ENCODE data around the gene ATG10.
"Not testable (repeated sequence)": the region's sequence is repeated elsewhere in the genome, so short reads cannot be mapped to it uniquely, and the experiment has no call there.

ATG10 gene

DNA sequence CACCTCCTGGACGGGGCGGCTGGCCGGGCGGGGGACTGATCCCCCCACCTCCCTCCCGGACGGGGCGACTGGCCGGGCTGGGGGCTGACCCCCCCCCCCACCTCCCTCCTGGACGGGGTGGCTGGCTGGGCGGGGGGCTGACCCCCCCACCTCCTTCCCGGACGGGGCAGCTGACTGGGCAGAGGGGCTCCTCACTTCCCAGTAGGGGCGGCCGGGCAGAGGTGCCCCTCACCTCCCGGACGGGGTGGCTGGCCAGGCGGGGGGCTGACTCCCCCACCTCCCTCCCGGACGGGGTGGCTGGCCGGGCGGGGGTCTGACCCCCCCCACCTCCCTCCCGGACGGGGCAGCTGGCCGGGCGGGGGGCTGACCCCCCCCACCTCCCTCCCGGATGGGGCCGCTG is 11.3 kb downstream of the ATG10 start:
- DNase-seq, result not testable (repeated sequence)

DNA sequence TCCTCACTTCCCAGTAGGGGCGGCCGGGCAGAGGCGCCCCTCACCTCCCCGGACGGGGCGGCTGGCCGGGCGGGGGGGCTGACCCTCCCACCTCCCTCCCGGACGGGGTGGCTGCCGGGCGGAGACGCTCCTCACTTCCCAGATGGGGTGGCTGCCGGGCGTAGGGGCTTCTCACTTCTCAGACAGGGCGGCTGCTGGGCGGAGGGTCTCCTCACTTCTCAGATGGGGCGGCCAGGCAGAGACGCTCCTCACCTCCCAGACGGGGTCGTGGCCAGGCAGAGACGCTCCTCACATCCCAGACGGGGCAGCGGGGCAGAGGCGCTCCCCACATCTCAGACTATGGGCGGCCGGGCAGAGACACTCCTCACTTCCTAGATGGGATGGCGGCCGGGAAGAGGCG is 11.7 kb downstream of the ATG10 start:
- not testable (repeated sequence) for DNase-seq

DNA sequence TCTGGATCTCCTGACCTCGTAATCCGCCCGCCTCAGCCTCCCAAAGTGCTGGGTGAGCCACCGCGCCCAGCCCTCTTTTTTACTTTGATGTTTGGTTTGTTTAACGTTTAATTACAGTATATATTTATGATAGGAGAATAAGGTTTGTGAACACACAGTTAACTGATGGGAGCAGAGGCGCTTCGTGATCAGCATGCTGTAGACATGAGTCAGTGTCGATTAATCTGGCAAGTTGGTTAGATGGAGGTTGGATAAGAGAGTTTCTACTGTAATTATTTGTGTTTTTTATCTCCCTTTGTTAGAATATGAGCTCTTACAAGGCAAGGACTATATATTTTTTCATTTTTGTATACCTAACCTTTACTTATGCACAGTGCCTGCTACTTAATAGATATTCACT is 14.3 kb downstream of the ATG10 start:
- DNase-seq, result no peak

DNA sequence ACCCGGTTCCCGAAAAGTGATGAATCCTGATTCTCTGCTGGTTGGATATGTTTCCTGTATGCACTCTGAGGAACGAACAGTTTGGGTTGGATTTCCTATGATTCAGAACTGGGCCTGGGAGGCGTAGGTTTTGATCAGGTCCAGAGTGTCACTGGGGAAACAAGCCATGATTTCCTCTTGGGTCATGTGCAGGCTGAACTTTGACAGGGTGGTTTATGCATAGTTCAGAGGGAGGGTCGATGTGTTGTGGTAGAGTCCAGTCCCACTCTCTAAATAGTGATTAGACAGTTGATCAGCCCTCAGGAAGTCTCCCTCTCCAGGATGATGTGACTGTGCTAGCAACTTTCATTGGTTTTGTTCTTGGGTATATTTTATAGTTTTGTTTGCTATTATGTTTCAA is 17.4 kb downstream of the ATG10 start:
- DNase-seq, result no peak

DNA sequence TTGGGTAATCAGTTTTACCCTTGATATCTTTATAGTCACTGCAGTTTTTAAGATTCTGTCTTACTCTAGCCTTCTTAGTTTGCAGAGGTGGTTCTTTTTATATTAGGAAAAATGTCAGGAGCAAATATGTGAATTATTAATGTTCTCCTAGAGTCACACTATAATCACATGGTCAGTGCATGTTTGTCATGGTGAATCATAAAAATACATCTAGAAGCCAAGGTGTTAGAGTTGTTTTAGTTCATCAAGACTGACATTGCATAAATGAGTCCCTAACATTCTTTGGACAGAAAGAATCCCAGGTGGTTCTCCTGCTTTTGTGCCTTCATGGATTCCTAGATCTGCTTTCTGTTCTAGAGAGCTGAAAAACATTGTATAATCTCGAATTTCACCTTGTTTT is 22.9 kb downstream of the ATG10 start:
- DNase-seq, result no peak

DNA sequence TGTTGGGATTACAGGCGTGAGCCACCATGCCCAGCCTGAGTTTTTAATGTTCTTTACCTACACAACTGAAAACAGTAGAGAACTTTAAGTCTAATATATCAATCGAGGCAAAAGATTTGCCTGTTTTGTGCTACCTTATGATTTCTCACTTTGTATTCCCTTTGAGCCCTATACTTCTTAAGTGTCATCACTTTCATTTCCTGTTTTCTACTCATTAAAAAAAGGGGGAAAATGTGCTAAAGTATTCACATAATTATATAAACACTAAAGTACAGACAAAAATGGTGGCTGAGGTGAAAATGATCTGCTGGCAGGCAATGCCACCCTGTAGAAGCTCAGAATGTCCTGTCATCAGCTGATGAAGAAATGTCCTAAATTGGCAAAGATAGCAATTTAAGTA is 23.6 kb downstream of the ATG10 start:
- no peak for DNase-seq

DNA sequence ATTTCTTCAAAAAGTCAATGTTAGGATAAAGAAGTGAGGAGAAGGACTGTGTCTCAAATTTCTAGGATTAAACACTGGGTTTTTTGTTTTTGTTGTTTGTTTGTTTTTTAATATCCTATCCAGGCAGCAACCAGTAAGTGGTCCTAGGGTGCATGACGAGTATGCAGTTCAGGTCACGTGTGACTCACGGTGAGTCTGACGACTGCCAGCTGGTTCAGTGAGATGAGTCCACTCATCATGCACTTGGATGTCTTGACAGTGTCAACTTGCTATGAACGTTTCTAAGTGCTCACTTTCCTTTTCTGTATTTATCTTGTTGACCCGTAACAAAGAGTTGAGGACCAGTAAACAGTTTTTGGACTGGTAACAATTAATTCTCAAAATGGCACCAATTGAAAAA is 32.7 kb downstream of the ATG10 start:
- DNase-seq, result no peak

DNA sequence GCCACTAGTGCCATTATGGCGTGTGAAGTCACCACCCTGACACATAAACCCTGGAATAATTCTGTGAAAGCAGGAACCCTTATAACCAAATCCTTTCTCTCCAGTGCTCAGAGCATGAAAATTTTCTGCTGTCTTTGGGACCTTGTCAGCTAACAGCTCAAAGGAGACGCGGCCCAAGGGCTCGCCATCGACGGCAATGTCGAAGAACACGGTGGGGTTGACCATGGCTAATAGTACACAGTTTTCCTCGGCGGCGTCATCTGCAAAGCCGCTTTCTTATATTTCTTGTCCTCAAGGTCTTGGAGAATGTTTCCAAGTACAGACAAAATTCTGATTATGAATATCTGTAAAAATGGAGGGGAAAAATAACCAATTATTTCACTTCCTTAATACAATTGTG is 38.0 kb downstream of the ATG10 start:
- not testable (repeated sequence) for DNase-seq

DNA sequence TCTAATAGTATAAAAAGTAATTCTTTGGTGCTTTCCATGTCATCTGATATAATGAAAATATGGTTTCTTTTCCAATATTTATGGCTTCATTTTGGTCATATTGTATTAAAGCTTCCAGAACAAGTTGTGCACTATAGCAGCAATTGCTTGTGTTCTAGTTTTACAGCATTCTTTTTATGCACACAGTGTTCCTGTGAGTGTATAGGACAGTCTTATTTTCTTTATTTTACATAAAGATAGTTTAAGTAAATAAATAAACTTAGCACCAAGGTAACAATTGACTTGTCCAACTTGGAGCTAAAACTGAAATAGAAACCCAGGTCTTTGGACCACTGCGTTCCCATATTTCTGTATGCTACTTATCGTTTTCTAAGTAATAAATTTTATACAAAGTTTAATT is 38.9 kb downstream of the ATG10 start:
- no peak for DNase-seq

DNA sequence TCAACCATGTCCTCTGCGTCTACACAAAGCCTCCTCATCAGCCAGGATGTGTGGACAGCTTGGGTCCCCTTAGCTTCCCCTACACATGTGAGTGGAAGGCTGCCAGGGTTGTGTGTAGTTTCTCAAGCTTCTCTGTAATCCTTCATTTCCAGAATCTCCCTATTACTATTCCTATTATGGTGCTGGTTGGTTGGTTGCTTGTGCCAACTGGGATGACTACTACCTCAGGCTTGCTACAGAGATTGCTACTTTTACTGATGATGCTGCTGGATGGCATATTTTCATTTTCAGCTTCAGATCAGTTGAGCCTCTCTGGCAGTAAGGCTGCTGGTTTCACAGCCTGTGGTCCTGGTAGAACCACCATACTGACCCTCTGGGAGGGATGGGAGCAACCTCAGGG is 39.9 kb downstream of the ATG10 start:
- no peak for DNase-seq

DNA sequence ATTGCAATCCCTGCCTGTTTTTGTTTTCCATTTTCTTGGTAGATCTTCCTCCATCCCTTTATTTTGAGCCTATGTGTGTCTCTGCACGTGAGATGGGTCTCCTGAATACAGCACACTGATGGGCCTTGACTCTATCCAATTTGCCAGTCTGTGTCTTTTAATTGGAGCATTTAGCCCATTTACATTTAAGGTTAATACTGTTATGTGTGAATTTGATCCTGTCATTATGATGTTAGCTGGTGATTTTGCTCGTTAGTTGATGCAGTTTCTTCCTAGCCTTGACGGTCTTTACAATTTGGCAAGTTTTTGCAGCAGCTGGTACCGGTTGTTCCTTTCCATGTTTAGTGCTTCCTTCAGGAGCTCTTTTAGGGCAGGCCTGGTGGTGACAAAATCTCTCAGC is 42.8 kb downstream of the ATG10 start:
- DNase-seq, result not testable (repeated sequence)

DNA sequence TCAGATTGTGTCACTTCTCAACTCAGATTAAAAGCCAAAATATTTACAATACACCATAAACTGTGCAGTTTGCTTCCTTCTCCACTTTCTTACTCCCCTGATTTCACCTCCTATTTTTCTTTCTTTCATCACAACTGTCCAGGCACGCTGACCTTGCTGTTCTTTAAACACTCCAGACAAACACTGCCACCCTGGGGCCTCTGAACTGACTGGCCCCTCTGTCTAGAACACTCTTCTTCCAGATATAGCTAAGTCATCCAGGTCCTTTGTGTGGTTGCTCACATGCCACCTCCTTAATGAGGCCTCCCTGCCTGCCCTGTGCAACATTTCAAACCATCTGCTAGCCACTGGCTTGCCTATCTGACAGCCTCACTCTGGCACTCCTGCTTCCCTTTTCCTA is 46.6 kb downstream of the ATG10 start:
- no peak for DNase-seq

DNA sequence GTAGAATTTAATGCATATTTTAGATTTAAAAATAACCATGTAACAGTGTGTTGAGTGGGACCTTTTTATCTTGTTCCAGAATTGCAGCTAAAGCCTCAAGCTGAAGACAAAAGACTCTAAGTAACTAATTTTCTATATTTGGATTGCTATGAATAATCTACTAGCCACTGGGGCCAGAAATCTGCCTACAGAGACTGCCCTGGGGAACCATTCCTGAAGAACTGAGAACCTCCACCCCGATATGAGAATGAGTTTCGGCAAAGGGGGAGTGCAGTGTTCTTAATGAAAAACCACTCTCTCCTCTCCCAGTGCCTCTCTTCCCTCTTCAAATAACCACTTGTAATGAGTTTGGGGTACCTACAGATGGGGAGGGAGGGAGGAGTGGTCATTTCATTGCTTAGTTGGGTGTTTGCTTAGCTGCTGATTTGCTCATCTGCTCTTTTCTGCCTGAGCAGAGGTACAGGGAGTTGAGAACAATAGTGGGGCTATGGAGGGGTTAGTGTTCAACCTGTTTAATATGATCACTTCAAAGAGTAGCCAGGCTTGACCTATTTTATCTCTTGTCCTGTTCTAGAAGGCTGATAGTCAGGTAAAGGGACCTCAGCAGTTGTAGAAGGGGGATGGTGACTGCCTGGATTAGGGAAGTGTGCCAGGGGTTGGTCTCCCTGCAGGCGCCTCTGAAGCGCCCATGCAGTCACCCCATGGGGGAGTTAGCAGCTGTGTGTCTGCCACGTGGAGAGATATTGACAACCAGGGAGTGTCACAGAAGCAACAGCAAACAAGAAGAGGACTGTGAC is 47.7 kb downstream of the ATG10 start:
- no peak for DNase-seq

DNA sequence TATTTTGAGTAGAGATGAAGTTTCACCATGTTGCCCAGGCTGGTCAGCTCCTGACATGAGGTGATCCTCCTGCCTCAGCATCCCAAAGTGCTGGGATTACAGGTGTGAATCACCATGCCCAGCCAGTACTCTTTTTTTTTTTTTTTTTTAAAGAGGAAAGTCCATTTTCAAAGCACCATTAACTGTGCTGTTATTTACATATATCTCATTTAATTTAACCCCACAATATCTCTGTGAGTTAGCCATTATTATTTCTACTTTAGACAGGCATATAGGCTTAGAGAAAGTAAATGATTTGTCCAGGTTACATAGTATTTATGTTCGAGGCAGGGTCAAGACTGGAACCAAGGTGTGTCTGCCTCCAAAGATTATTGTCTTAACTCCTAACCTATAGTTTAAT is 50.7 kb downstream of the ATG10 start:
- DNase-seq, result no peak

DNA sequence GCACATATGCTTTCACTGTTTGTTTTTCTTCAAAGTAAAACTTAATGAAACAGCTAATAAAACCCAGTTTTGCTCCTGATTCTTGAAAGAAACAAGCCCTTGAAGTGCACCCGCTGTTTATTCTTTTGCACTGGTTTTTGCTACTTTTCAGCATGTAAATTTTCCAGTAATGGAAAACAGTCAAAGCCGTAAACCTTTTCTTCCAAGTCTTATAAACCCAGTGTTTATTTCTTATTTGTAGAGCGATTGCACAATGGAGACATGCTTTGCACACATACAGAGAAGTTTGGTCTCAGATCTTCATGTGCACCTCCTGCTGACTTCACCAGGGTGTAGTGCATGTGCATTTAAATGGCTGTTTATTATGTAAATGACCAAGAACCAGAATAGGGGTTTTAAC is 51.8 kb downstream of the ATG10 start:
- no peak for DNase-seq

DNA sequence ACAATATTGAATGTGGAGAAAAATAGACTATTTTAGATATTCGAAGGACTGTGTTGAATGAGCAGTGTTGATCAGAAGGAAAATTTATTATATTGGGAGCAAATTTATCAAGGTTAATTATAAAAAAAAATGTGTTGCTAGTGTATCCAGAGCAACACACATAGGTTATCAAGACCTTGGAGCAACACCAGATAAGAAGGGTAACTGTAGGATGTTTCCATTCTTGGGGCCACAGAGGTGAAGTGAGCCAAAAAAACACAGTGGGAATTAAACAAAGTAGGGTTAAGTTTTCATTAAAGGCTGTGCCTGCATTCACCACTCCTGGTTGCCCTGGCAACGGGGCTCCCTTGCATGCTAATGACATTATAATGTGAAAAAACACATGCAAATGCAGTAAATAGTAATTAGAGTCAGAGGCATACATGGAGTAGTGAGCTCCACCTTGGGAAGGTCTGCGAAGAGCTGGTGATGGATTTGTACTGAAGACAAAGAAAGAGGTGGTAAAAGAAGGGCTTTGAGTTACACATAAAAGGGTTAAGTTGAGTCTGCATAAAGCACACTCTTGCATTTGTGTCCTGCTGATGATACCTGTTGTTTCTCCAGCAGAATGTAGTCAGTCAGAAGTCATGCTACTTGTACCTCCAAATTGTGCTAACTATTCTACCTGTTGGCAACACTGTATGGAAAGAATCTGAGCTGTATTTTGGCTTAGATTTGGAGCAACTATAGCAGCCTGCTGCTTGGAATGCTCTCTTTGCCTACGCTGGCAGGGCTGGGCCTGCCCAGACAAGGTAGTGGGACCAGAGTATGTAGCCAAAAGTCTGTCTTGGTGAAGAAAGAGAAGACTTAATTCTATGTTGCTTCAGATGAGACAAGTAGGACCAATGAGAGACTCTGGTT is 59.6 kb downstream of the ATG10 start:
- no peak for DNase-seq

DNA sequence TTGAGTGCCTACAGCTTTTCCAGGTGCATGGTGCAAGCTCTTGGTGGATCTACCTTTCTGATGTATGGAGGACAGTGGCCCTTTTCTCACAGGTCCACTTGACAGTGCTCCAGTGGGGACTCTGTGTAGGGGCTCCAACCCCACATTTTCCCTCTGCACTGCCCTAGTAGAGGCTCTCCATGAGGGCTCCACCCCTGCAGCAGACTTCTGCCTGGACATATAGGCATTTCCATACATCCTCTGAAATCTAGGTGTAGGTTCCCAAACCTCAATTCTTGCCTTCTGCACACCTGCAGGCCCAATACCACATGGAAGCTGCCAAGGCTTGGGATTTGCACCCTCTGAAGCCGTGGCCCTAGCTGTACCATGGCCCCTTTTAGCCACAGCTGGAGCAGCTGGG is 71.1 kb downstream of the ATG10 start:
- not testable (repeated sequence) for DNase-seq

DNA sequence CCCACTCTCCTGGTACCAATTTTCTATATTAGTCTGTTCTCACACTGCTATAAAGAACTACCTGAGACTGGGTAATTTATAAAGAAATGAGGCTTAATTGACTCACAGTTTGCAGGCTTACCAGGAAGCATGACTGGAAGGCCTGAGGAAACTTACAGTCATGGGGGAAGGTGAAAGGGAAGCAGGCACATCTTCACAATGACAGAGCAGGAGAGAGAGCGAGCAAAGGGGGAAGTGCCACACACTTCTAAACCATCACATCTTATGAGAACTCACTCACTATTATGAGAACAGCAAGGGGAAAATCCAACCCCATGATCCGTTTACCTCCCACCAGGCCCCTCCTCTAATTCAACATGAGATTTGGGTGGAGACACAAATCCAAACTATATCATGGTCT is 72.2 kb downstream of the ATG10 start:
- no peak for DNase-seq

DNA sequence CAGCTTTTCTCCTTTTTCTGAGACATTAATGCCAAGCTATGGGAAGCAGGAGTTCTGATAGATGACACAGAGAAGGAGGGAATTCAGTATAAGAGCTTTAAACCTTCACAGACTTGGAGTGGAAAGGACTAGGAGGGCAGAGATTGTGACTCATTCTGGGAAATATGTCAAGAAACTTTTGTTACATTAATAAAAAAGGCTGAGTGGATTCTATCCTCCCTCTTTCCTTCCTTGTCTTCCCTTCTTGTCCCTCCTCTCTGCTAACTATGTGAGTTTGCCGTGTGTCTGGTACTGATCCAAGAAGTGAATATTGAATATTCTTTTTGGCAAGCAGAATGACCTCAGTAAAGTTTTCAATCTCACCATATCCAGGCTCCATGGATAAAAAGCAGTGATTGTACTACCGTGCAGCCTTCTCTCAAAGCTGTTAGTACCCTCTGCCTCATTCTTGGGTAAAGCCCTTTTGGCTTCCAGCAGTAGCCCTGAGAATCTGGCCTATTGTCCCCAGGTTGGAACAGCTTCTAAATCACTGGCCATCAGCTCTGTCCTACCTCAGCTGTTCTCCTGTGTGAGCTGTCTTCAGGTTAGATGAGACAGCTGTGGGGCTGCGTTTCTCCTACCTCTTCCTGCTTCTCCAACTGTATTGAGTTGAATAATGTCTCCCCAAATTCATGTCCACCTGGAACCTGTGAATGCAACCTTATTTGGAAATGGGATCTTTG is 73.9 kb downstream of the ATG10 start:
- DNase-seq, result no peak

DNA sequence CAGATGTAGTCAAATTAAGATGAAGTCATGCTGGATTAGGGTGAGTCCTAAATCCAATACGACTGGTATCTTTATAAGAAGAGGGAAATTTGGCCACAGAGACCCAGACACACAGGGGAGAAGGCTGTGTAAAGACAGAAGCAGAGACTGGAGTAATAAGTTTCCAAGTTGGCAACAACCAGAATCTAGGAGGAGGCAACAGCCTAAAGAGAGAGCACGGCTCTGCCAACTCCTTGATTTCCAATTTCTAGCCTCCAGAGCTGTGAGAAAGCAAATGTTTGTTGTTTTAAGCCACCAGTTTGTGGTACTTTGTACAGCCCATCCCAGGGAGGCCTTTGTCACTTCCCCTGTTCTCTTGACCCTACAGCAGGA is 74.4 kb downstream of the ATG10 start:
- DNase-seq, result no peak

DNA sequence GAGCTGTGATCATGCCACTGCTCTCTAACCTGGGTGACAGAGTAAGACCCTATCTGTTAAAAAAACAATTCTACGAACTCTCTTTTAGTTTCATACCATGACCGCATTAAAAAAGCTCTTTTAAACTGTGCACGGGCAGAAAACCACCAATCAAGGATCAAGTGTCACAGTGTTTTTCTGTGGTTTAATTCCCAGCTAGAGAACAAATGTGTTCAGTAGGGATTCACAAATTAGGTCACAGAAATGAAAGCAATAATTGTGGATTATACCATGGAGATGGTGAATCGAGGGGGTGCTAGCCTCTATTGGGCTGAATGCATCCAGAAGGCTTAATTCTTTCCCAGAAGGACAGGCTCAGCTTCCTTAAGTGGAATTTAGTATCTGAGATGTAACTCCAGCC is 79.1 kb downstream of the ATG10 start:
- no peak for DNase-seq

DNA sequence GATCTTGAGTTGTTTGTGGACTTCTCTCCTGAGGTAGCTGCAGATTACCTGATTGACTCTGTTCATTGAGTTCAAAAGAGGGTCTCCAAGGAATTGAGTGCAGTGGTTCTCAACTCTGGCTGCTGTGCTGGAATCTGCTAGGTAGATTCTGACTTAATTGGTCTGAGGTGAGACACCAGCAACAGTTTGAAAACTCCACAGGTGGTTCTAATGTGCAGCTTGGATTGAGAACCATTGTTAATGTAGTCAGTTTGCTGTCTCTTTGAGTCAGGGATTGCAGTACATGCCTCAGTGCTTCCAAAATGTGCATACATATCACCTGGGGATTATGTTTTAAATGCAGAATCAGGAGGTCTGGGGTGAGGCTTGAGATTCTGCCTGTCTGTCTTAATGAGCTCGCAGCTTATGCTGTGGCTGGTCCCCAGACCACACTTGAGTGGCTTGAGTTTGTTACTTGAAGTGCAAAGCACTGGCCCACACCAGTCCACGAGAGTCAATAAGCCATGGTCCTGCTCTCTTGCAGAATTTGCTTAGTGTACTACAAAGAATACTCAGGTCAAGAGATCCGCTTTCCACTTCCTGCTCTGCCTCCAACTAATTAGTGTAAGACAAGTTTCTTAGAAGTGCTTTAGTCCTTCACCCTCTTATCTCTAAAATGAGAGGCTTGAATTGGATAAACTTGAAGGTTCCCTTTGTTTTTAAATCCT is 82.3 kb downstream of the ATG10 start:
- no peak for DNase-seq

DNA sequence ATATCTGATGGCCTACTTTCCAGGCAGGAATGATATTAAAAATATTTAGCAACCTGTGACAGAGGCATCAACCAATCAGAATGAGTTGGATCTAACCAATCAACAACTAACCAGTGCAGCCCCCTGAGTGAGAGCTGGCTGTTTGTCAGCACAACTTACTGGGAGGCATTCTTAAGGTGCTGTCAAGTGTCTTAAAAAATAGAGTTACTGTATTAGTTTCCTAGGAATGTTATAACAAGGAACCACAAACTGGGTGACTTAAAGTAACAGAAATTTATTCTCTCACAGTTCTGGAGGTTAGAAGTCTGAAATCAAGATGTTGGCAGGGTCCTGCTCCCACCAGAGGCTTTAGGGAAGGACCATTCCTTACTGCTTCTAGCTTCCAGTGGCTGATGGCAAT is 85.2 kb downstream of the ATG10 start:
- no peak for DNase-seq

Data from activated CD4-positive, alpha-beta T cell treated with anti-CD3 and anti-CD28 coated beads for 4 hours (primary cell).